NCI-H1105 treated with DMSO at 0.1 percent for 48 hours (cell line): ENCODE data around the gene AHRR.

Experiments used
- DNase-seq: peaks from one replicate; lab custom pipeline; 2025; lab: John Stamatoyannopoulos, UW

The AHRR gene

DNA sequence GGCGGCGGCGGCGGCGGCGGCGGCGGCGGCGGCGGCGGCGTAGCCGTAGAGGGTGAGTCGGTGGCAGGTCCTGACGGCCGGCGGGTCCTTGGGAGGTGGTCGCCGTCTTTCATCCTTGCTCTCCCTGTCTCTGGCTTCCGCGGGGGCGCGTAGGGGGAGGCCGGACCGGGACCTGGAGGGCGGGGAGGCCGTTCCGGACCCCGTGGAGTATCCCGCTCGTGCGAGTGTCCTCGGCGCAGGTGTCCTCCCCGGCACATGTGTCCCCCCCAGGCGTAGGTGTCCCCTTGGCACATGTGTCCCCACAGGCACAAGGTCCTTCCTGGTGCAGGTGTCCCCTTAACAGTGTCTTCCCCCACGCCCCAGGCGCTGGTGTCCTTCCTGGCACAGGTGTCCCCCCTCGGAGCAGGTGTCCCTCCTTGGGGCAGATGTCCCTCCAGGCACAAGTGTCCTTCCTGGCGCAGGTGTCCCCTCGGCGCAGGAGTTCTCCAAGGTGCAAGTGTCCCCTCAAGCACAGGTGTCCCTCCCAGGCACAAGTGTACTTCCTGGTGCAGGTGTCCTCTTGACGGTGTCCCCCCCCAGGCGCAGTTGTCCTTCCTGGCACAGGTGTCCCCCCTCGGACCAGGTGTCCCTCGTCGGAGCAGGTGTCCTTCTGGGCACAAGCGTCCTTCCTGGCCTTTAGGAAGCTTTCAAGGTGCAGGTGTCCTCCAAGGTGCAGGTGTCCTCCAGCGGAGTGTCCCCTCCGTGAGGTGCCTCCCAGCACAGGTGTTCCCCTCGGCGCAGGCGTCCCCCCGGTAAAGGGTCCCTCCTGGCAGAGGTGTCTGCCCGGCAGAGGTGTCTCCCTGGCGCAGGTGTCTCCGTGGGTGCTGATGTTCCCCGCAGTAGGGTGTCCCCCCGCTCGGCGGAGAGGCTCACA, 122.0 kb downstream of the AHRR start:
- DNase-seq = peak; percentile 47

- DNase-seq = no peak
Observed at GRCh38 chr5:444226-444625, 122.7 kb downstream of the AHRR start.

- no peak for DNase-seq
Observed at GRCh38 chr5:445591-445990, 124.1 kb downstream of the AHRR start.

DNA sequence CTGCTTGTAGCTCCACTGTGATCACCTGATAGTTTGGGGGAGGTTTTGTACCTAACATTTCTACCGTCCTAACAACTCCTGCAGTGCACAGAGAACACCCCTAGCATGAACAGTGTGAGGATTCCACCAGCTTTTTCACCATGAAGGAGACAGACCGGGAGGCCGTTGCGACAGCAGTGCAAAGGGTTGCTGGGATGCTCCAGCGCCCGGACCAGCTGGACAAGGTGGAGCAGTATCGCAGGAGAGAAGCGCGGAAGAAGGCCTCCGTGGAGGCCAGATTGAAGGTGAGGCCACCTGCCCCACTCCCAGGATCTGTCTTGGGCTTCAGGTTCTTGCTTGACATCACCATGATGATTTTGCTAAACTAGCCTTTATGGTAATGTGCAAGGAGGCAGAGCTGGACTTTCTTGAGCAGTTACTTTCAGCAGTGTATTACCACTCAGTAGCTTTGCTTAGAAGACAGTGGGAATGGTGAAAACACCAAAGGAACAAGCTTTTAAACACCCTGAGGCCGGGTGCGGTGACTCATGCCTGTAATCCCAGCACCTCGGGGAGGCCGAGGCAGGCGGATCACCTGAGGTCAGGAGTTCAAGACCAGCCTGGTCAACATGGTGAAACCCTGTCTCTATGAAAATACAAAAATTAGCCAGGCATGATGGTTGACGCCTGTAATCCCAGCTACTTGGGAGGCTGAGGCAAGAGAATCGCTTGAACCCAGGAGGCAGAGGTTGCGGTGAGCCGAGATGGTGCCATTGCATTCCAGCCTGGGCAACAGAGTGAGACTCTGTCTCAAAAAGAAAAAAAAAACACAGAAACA, 124.8 kb downstream of the AHRR start:
- no peak for DNase-seq

- peak; percentile 32 for DNase-seq
Observed at GRCh38 chr5:446883-447263, 125.4 kb downstream of the AHRR start.

DNA sequence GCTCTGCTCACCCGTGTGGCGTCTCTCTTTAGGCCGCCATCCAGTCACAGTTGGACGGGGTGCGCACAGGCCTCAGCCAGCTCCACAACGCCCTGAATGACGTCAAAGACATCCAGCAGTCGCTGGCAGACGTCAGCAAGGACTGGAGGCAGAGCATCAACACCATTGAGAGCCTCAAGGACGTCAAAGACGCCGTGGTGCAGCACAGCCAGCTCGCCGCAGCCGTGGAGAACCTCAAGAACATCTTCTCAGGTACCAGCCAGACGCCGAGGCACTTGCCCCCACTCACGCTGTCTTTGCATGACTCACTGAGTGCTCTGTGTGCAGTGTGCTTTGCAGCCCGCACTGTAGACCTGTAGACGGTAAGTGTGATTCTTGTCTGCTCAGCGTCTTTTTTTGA, 126.0 kb downstream of the AHRR start:
- DNase-seq = no peak

- DNase-seq = no peak
Observed at GRCh38 chr5:448061-448765, 126.7 kb downstream of the AHRR start.

DNA sequence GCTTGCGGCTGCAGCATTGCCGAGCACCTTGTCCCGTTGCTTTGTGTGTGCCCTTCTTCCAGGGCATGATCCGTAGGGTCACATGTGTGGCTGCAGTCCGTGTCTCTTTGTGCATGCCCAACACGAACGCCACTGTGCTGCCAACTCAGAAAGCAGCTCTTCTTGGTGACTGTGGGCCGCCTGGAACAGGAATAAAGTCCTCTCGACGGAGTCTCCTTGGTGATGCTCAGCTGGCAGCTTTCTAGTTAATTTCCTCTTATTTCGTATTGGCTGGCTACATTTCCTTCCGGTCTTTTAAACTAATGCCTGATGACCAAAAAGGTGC, 127.2 kb downstream of the AHRR start:
- DNase-seq = no peak

DNA sequence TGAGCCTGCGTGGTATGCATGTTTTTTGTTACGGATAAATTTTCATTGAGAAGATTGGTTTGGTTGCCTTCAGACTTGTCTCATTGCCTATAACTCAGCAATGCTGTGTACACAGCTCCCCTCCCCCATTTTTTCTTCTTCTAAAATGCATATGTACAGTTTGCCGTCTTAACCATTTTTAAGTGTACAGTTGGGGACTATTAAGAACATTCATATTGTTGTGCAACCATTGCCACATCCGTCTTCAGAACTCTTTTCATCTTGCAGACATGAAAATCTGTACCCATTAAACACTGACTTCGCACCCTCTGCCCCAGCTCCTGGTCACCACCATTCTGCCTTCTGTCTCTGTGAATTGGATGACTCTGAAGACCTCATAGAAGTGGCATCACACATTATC, 127.6 kb downstream of the AHRR start:
- no peak for DNase-seq

DNA sequence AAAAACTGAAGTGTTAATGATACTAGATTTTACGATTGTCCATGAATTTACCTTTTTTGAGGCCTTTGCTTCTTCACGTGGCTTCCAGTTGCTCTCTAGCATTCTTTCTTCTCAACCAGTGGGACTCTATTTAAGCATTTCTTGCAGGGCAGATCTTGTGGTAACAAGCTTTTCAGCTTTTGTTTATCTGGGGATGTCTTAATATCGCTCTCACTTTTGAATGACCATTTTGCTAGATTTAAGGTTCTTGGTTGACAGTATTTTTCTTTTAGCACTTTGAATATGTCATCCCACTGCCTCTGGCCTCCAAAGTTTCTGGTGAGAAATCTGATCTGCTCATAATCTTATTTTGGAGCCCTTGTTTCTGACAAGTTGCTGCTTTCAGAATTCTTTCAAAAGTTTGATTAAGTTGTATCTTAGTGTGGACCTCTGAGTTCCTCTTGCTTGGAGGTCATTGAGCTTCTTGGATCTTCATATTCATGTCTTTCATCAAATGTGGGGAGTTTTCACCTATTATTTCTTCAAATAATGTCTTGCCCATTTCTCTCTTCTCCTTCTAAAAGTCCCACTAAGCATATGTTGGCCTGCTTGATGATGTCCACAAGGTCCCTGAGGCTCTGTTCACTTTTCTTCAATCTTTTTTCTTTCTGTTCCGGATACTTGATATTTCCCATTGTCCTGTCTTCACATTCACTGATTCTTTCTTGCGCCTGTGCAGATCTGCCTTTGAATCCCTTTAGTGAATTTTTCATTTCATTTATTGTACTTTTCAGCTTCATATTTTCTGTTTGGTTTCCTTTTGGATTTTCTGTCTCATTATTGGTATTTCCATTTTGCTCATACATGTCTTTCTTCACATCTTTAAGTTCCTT, 130.3 kb downstream of the AHRR start:
- no peak for DNase-seq

GRCh38 chr5:452978-453710, 131.6 kb downstream of the AHRR start:
- no peak for DNase-seq

DNA sequence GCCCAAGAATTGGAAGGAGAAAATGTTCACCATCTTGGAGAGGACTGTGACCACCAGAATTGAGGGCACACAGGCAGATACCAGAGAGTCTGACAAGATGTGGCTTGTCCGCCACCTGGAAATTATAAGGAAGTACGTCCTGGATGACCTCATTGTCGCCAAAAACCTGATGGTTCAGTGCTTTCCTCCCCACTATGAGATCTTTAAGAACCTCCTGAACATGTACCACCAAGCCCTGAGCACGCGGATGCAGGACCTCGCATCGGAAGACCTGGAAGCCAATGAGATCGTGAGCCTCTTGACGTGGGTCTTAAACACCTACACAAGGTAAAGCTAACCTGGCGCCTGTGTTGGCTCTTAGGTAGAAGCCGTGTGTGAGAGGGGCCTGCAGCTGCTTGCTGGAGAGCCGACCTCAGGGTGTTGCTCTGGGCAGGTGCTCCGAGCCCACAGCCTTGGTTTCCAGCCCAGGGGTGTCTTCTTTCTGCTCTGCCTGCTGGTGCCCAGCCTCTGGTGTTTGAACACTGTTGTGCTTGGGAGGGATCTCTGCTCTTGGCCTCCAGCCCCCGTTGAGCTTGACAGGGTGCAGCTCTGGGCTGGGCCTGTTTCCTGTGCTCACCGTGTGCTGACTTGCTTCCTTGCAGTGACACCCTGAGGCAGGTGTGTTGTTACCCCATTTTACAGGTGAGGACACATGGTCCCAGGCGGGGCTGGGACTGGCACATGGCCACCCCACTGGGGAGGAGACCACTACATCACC, 132.4 kb downstream of the AHRR start:
- no peak for DNase-seq

GRCh38 chr5:454936-455335, 133.4 kb downstream of the AHRR start:
- no peak for DNase-seq

- DNase-seq = no peak
Observed at GRCh38 chr5:455806-456205, 134.3 kb downstream of the AHRR start.

- no peak for DNase-seq
Observed at GRCh38 chr5:456351-457194, 135.1 kb downstream of the AHRR start.

DNA sequence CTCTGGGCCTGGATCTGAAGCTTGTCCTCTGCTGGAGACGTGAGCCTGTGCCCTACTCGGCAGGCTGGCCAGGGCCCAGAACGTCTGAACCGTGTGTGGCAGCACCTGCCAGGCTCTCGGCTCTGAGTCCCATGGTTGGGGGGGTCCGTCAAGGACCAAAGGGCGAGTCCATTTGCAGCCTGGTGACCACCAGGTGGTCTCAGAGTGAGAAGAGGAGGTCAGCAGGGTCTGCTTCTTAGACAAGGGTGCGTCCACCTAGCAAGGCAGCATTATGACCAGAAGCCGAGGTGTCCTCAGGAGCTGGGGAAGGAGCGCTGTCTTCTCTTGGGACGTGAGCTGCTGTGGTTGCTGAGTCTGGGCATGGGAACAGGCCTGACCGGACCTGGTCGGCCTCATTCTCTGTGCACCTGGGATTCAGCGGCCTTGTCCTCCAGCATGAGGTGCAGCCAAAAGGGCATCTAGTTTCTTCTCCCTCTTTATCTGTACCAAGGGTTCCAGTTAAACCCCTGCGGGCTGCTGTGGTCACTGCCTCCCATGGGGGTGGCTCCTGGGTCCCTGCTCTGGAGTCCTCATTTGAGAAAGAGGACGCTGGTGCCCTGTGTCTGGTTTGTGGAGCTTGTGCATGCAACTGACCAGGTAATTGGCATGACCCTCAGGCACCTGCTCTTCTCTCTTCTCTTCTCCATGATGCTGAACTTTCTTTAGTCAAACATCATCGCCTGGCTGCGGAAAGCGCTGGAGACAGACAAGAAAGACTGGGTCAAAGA, 135.9 kb downstream of the AHRR start:
- DNase-seq = no peak

- DNase-seq = no peak
Observed at GRCh38 chr5:458547-459353, 137.2 kb downstream of the AHRR start.
